Activated CD4-positive, CD25-positive, alpha-beta regulatory T cell treated with anti-CD3 and anti-CD28 coated beads, Interleukin-2, amount 50 U/mL, for 16 hours (primary cell): ENCODE measurements around the gene C9.
"Not testable (repeated sequence)": the region's sequence is repeated elsewhere in the genome, so short reads cannot be mapped to it uniquely, and the experiment has no call there.

ENCODE experiments used
- DNase-seq: peaks from one replicate; pipeline ENCODE4 v3.0.0-alpha.2; 2020; ENCODE audit warnings: low read depth, low spot score

Gene C9

DNA sequence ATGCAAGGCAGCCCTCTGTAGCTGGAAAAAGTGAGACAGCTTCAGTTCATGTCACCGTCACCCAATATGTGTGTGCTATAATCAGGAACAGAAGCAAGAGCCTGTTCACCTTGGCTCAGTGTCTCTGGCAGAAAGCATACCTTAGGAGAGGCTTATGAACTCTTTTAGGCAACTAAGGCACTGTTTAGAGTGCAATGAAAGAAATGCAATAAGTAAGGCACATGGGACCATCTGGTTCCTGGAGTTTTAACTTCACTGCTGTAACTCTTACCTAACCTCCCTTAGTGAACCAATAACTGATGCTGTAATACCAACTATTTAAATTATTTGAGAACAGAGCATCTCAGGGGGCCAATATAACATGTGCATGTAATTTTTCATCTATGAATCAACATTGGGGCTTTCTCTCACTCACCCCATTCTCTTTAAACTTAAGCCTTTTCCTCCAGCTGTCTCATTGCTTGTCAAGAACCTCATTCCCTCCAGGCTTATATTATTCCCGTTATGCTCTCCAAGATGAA, 32.4 kb downstream of the C9 start:
- no peak for DNase-seq

DNA sequence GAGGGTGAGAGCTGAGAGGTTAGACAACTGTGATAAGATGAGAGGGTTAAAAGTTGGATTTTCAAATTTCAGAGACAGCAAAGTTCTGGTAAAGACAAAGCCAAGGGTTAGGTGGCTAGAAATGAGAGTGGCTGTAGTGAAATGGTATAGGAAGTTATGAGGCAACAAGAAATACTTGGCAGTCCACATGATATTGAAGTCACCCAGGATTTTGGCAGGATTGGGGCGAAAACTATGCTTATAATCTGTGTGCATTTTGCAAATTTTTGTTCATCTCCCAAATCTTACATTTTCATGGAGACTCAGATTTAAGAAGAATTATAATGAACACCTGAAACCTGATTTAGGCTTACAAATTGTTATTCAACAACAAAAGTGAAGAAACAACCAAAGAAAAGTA, 35.6 kb downstream of the C9 start:
- DNase-seq, result no peak

- no peak for DNase-seq
Observed at GRCh38 chr5:39323542-39323941, 40.8 kb downstream of the C9 start.

- DNase-seq, result no peak
Observed at GRCh38 chr5:39319395-39319794, 44.9 kb downstream of the C9 start.

DNA sequence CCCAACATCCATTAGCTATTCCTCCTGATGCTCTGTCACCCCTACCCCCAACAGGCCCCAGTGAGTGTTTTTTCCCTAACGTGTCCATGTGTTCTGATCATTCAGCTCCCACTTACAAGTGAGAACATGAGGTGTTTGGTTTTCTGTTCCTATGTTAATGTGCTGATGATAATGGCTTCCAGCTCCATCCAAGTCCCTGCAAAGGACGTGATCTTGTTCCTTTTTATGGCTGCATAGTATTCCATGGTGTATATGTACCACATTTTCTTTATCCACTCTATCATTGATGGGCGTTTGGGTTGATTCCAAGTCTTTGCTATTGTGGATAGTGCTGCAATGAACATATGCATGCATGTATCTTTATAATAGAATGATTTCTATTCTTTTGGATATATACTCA, 47.8 kb downstream of the C9 start:
- not testable (repeated sequence) for DNase-seq

- no peak for DNase-seq
Observed at GRCh38 chr5:39315995-39316394, 48.3 kb downstream of the C9 start.

- no peak for DNase-seq
Observed at GRCh38 chr5:39314591-39314990, 49.7 kb downstream of the C9 start.

DNA sequence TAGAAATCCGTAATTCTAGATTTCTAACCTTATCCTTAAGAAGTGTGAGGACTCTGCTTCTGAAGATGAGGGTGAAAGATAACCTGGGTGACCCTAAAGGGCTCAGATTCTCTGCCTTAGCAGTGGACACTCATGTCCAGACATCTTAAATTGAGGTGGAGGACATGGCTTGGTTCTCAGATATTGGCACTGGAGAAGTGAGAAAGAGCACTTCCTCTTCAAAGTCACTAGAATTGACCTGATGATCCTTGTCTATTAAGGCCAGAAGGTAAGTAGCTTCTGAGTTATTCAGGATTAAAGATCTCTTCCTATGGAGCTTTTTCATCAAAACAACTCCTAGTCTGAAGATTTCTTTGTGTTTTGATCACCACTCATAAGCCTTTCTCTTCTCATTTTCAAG, 54.8 kb downstream of the C9 start:
- no peak for DNase-seq

GRCh38 chr5:39302472-39302871, 61.8 kb downstream of the C9 start:
- no peak for DNase-seq

DNA sequence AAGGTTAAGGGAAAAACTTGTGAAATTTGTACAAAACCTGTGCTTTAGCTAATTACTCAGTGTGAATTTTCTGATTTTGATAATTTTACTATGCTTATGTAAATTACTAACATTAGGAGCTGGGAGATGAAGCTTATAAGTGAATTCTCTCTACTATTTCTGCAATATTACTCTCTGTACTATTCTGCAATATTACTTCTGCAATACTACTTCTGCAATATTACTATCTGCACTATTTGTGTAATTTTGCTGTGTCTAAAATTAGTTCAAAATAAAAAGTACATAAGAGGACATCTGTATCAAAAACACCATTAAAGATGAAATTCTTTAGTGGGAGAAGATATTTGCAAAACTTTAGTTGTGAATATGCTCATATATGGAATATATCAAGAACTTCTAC, 62.9 kb downstream of the C9 start:
- no peak for DNase-seq

GRCh38 chr5:39299962-39300361, 64.3 kb downstream of the C9 start:
- DNase-seq, result no peak

- DNase-seq, result no peak
Observed at GRCh38 chr5:39294736-39295135, 69.6 kb downstream of the C9 start.

GRCh38 chr5:39284552-39284951, 79.7 kb downstream of the C9 start:
- no peak for DNase-seq

DNA sequence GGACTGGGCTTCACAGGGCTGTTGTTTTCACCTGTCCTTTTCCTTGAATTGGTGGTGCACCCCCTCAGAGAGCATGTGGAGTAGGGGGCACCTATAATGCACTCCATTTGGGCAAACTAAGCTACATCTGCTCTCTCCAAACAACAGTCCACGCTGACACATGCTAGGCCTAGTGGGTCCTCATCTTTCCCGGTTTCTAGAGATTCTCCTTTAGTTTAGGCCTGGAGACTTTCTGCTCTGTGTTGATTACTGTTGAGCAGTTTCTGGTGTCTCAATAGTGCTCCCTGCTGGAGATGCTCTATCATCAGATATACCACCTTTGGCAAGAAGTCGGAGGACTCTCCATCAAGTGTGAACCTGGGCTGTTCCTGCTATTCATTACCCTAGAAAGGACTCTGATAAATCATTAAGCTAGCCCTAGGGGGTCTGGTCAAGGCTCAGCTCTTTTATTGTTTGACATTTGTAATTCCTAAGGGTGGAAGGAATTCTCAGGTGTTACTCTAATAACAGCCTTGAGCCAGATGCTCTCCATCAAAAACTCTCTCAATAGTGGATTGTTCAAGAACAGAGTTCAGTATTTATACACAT, 81.0 kb downstream of the C9 start:
- DNase-seq, result peak; percentile 29

GRCh38 chr5:39282561-39282960, 81.7 kb downstream of the C9 start:
- no peak for DNase-seq

DNA sequence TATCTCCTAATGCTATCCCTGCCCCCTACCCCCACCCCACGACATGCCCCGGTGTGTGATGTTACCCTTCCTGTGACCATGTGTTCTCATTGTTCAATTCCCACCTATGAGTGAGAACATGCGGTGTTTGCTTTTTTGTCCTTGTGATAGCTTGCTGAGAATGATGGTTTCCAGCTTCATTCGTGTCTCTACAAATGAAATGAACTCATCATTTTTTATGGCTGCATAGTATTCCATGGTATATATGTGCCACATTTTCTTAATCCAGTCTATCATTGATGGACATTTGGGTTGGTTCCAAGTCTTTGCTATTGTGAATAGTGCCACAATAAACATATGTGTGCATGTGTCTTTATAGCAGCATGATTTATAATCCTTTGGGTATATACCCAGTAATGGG, 88.4 kb downstream of the C9 start:
- not testable (repeated sequence) for DNase-seq

- DNase-seq, result no peak
Observed at GRCh38 chr5:39274398-39275085, 89.8 kb downstream of the C9 start.

DNA sequence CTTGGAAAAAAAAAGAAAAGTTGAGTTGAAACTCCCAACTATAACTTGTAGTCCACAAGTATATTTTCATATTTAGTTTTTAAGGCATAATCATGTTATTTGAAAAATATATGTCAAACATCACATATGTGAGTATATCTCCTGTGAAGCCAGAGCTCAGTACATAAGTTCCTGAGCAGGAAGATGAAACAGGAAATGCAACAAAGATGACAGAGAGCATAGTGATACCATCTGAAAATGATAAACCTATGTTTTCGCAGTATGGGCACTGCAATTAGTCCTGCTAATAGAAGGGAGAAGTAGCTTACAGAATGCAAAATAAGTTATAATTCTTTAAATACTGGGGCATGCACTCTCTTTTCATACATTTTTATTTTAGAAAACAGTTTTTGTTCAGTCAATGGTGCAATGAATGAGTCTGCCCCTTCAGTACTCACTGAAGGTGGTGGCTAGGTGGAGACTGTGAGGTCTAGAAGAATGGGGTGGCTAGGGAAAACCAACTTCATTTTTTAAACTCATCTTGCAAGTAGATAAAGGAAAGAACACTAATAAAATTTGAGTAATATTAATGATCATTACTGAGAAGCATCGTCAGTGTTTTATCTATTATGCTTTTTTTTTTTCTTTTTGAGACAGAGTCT, 90.9 kb downstream of the C9 start:
- no peak for DNase-seq

DNA sequence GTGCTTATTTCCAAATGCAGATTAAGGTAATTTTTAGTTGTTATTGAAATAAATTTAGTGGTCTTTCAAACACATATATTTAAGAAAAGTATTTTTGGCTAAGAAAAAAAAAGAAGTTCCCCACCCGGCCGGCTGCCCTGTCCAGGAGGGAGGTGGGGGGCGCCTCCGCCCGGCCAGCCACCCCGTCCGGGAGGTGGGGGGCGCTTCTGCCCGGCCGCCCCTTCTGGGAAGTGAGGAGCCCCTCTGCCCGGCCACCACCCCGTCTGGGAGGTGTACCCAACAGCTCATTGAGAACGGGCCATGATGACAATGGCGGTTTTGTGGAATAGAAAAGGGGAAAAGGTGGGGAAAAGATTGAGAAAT, 91.4 kb downstream of the C9 start:
- not testable (repeated sequence) for DNase-seq

- DNase-seq, result no peak
Observed at GRCh38 chr5:39270225-39270848, 94.0 kb downstream of the C9 start.

GRCh38 chr5:39267186-39267585, 97.1 kb downstream of the C9 start:
- DNase-seq, result no peak

GRCh38 chr5:39266442-39266841, 97.9 kb downstream of the C9 start:
- no peak for DNase-seq

GRCh38 chr5:39264528-39264927, 99.8 kb downstream of the C9 start:
- no peak for DNase-seq
